Measurements from ENCODE around the gene SELENOO. TPM values are rescaled to one million over a fixed set of nuclear protein-coding genes. Genes with fewer than 3 reads are reported as not detected.
A peak's percentile ranks its signal among the peaks of the same experiment; 100 is the strongest.

Gene SELENOO
- total and polyA plus RNA-seq, 4 experiments from 2014 or later: 2.0 to 34.8 (median 20.2) TPM

GRCh38 chr22:50188356-50188755 lies 12.5 kb upstream of the SELENOO start:
- H3K4me1 Mint-ChIP-seq: peaks cover 18 to 64% (median 47%) of the 10 kb centered on the region in 4 donors
- Histone ChIP-seq H3K27me3 (ENCODE audit: insufficient read depth, low read length) (no peaks in the 10 kb centered on the region), H3K27ac (ENCODE audit: low read depth, low read length) (peak overlapping the region; percentile 97), H3K4me1 (ENCODE audit: insufficient read depth, low read length) (peaks cover 65% of the 10 kb centered on the region), H3K36me3 (ENCODE audit: insufficient read depth, low read length) (peaks cover 3% of the 10 kb centered on the region), H3K9me3 (ENCODE audit: control insufficient read depth in 1 of 2, low read length in 2 of 2) (no peaks in the 10 kb centered on the region), H3K4me3 (ENCODE audit: low read length in 2 of 2) (no peak overlapping the region)
- intact Hi-C loops (cut with micrococcal nuclease): loop anchor here (10.0 kb wide), 1 partner anchor 254 kb away; no protein-coding TSS in a partner anchor
- CTCF ChIA-PET (ENCODE audit: partially characterized antibody): no interaction called here
- H3K9me3 Mint-ChIP-seq: no peaks in the 10 kb centered on the region
- H3K36me3 Mint-ChIP-seq: peaks cover 0 to 16% of the 10 kb centered on the region in 2 donors
- peaks cover 0 to 2% of the 10 kb centered on the region in 2 donors for H3K27me3 Mint-ChIP-seq
- DNase-seq: peak in 1 of 5 donors; percentile 26
- H3K4me3 Mint-ChIP-seq: peak overlapping the region in 4 of 8 donors; percentile 27 to 48 (median 38)
- peak overlapping the region; percentile 52 to 99 (median 96) for H3K27ac Mint-ChIP-seq
- POLR2A ChIA-PET (ENCODE audit: partially characterized antibody): interaction anchor here (0.7 to 1.6 kb wide), 2 partner anchors 56 to 351 kb away, joined by 3 read pairs; no protein-coding TSS in a partner anchor

- H3K27me3 ChIP-seq (ENCODE audit: insufficient read depth, low read length): no peaks in the 10 kb centered on the region
- no peaks in the 10 kb centered on the region for H3K9me3 ChIP-seq (ENCODE audit: control insufficient read depth in 1 of 2, low read length in 2 of 2)
- intact Hi-C loops (cut with micrococcal nuclease): loop anchor here (10.0 kb wide), 1 partner anchor 255 kb away; no protein-coding TSS in a partner anchor
- H3K4me3 ChIP-seq (ENCODE audit: low read length in 2 of 2): peak overlapping the region in 1 of 2 donors; percentile 52
- H3K4me1 Mint-ChIP-seq: peaks cover 18 to 64% (median 45%) of the 10 kb centered on the region in 4 donors
- DNase-seq: peak in 1 of 5 donors; percentile 43
- peaks cover 73% of the 10 kb centered on the region for H3K4me1 ChIP-seq (ENCODE audit: insufficient read depth, low read length)
- no peaks in the 10 kb centered on the region for H3K27me3 Mint-ChIP-seq
- H3K9me3 Mint-ChIP-seq: no peaks in the 10 kb centered on the region
- ChIA-PET CTCF (ENCODE audit: partially characterized antibody) (interaction anchor here (1.5 to 2.6 kb wide), 3 partner anchors 19 to 423 kb away, joined by 3 to 11 read pairs (median 4); no protein-coding TSS in a partner anchor), POLR2A (ENCODE audit: partially characterized antibody) (interaction anchor here (0.6 to 4.5 kb wide), 13 partner anchors 12 to 432 kb away, joined by 3 to 73 read pairs (median 6); partner anchors contain the start of genes HDAC10, LMF2, NCAPH2 and SCO2)
- peaks cover 0 to 16% of the 10 kb centered on the region in 2 donors for H3K36me3 Mint-ChIP-seq
- H3K27ac Mint-ChIP-seq: peak overlapping the region; percentile 96 to 100 (median 99)
- peaks cover 12% of the 10 kb centered on the region for H3K36me3 ChIP-seq (ENCODE audit: insufficient read depth, low read length)
- peak overlapping the region; percentile 97 for H3K27ac ChIP-seq (ENCODE audit: low read depth, low read length)
- H3K4me3 Mint-ChIP-seq: peak overlapping the region in 7 of 8 donors; percentile 81 to 95 (median 92)
Measured at GRCh38 chr22:50189184-50189848, 11.5 kb upstream of the SELENOO start.

GRCh38 chr22:50189849-50190181 lies 11.0 kb upstream of the SELENOO start:
- H3K4me3 ChIP-seq (ENCODE audit: low read length in 2 of 2): peak overlapping the region in 1 of 2 donors; percentile 52
- ChIA-PET POLR2A (ENCODE audit: partially characterized antibody) (interaction anchor here (0.6 to 4.5 kb wide), 13 partner anchors 11 to 431 kb away, joined by 3 to 73 read pairs (median 6); partner anchors contain the start of genes HDAC10, LMF2, NCAPH2 and SCO2), CTCF (ENCODE audit: partially characterized antibody) (interaction anchor here (1.3 to 2.6 kb wide), 4 partner anchors 19 to 423 kb away, joined by 3 to 11 read pairs (median 4); partner anchors contain the start of gene SCO2)
- H3K27me3 ChIP-seq (ENCODE audit: insufficient read depth, low read length): no peaks in the 10 kb centered on the region
- Mint-ChIP-seq H3K27me3 (no peaks in the 10 kb centered on the region), H3K27ac (peak overlapping the region; percentile 96 to 100 (median 99)), H3K9me3 (no peaks in the 10 kb centered on the region), H3K4me1 (peaks cover 18 to 60% (median 44%) of the 10 kb centered on the region in 4 donors), H3K4me3 (peak overlapping the region; percentile 81 to 95 (median 90)), H3K36me3 (peaks cover 0 to 16% of the 10 kb centered on the region in 2 donors)
- peaks cover 17% of the 10 kb centered on the region for H3K36me3 ChIP-seq (ENCODE audit: insufficient read depth, low read length)
- H3K27ac ChIP-seq (ENCODE audit: low read depth, low read length): peak overlapping the region; percentile 97
- intact Hi-C loops (cut with micrococcal nuclease): loop anchor here (1.0 to 10.0 kb wide), 6 partner anchors 10 to 431 kb away; partner anchors contain the start of genes SCO2 and TUBGCP6
- DNase-seq: no peak
- peaks cover 73% of the 10 kb centered on the region for H3K4me1 ChIP-seq (ENCODE audit: insufficient read depth, low read length)
- H3K9me3 ChIP-seq (ENCODE audit: control insufficient read depth in 1 of 2, low read length in 2 of 2): no peaks in the 10 kb centered on the region

- H3K4me1 ChIP-seq (ENCODE audit: insufficient read depth, low read length): peaks cover 69% of the 10 kb centered on the region
- H3K9me3 Mint-ChIP-seq: no peaks in the 10 kb centered on the region
- peak overlapping the region; percentile 84 to 95 (median 90) for H3K4me3 Mint-ChIP-seq
- peaks cover 21% of the 10 kb centered on the region for H3K36me3 ChIP-seq (ENCODE audit: insufficient read depth, low read length)
- peaks cover 0 to 19% of the 10 kb centered on the region in 2 donors for H3K36me3 Mint-ChIP-seq
- no peaks in the 10 kb centered on the region for H3K27me3 ChIP-seq (ENCODE audit: insufficient read depth, low read length)
- peak overlapping the region; percentile 97 for H3K27ac ChIP-seq (ENCODE audit: low read depth, low read length)
- peak overlapping the region; percentile 52 to 91 for H3K4me3 ChIP-seq (ENCODE audit: low read length in 2 of 2)
- peak; percentile 85 to 89 (median 87) for DNase-seq
- intact Hi-C loops (cut with micrococcal nuclease): loop anchor here (1.0 to 5.0 kb wide), 5 partner anchors 10 to 430 kb away; partner anchors contain the start of genes SCO2 and TUBGCP6
- POLR2A ChIA-PET (ENCODE audit: partially characterized antibody): interaction anchor here (0.6 to 4.5 kb wide), 26 partner anchors 8 to 431 kb away, joined by 3 to 73 read pairs (median 5); partner anchors contain the start of genes HDAC10, LMF2, NCAPH2 and SCO2
- H3K27me3 Mint-ChIP-seq: no peaks in the 10 kb centered on the region
- peak overlapping the region; percentile 96 to 100 (median 99) for H3K27ac Mint-ChIP-seq
- CTCF ChIA-PET (ENCODE audit: partially characterized antibody): interaction anchor here (0.7 to 2.6 kb wide), 9 partner anchors 18 to 437 kb away, joined by 3 to 11 read pairs (median 4); partner anchors contain the start of genes ARSA and SCO2
- H3K9me3 ChIP-seq (ENCODE audit: control insufficient read depth in 1 of 2, low read length in 2 of 2): no peaks in the 10 kb centered on the region
- peaks cover 18 to 59% (median 43%) of the 10 kb centered on the region in 4 donors for H3K4me1 Mint-ChIP-seq
Measured at GRCh38 chr22:50190182-50190940, 10.4 kb upstream of the SELENOO start.

DNA sequence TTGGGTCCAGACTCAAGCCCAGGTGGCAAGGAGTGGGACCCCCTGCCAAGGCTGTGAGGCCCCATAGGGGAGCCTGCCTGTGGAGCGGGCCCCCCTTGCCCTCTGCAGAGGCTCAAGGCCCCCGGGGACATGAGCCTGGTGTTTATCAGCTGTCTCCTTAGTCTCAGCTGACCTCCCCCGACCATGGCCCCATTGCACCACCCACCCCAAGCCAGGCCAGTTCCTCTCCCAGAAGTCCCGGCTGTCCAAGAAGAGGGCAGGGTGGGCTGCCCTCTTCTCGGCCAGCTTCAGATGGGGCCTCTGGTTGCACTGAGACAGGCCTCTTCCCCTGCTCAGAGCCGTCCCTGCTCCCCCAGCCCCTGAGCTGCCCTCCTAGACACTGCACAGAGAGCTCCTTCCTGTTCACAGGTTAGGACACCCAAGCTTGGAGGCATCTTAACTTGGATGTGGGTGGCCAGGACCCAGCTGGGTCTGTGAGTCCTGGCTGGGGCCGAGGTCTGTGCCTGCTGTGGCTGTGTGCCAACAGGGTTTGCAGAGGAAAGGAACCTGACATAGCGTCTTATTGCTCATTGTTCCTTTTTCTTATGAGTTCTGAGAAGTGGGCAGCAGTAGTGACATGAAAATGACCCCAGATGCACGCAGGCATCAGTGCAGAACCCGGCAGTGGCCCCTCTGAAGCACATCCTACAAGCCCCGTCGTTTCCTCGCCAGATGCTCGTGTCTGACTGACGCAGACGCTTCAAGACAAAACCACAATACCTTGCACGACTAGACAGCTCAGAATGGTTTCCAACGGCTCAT lies 9.7 kb upstream of the SELENOO start:
- intact Hi-C loops (cut with micrococcal nuclease): loop anchor here (1.0 to 5.0 kb wide), 5 partner anchors 9 to 430 kb away; partner anchors contain the start of genes SCO2 and TUBGCP6
- no peaks in the 10 kb centered on the region for H3K9me3 ChIP-seq (ENCODE audit: control insufficient read depth in 1 of 2, low read length in 2 of 2)
- DNase-seq: peak; percentile 85 to 94 (median 88)
- H3K27ac ChIP-seq (ENCODE audit: low read depth, low read length): peak overlapping the region; percentile 97
- Mint-ChIP-seq H3K4me1 (peaks cover 16 to 57% (median 41%) of the 10 kb centered on the region in 4 donors), H3K27ac (peak overlapping the region; percentile 96 to 100 (median 99)), H3K4me3 (peak overlapping the region; percentile 84 to 95 (median 90)), H3K27me3 (no peaks in the 10 kb centered on the region), H3K36me3 (peaks cover 0 to 22% of the 10 kb centered on the region in 2 donors), H3K9me3 (no peaks in the 10 kb centered on the region)
- peaks cover 68% of the 10 kb centered on the region for H3K4me1 ChIP-seq (ENCODE audit: insufficient read depth, low read length)
- H3K36me3 ChIP-seq (ENCODE audit: insufficient read depth, low read length): peaks cover 21% of the 10 kb centered on the region
- H3K27me3 ChIP-seq (ENCODE audit: insufficient read depth, low read length): no peaks in the 10 kb centered on the region
- H3K4me3 ChIP-seq (ENCODE audit: low read length in 2 of 2): peak overlapping the region; percentile 52 to 91
- POLR2A ChIA-PET (ENCODE audit: partially characterized antibody): interaction anchor here (0.7 to 4.5 kb wide), 27 partner anchors 9 to 430 kb away, joined by 3 to 73 read pairs (median 5); partner anchors contain the start of genes HDAC10, LMF2, NCAPH2 and SELENOO
- CTCF ChIA-PET (ENCODE audit: partially characterized antibody): interaction anchor here (0.7 to 2.6 kb wide), 10 partner anchors 17 to 437 kb away, joined by 3 to 11 read pairs (median 4); partner anchors contain the start of genes ARSA and SCO2

Data from CD4-positive, alpha-beta memory T cell (primary cell).